ENCODE data around the gene DYNLL2. TPM values are rescaled to one million over a fixed set of nuclear protein-coding genes. Genes with fewer than 3 reads are reported as not detected.
A peak's percentile ranks its signal among the peaks of the same experiment; 100 is the strongest.

Gene DYNLL2
- polyA plus RNA-seq (2013, experiment 1 of 2) = 57.2 TPM
- polyA plus RNA-seq (2013, experiment 2 of 2) = 56.7 TPM

DNA sequence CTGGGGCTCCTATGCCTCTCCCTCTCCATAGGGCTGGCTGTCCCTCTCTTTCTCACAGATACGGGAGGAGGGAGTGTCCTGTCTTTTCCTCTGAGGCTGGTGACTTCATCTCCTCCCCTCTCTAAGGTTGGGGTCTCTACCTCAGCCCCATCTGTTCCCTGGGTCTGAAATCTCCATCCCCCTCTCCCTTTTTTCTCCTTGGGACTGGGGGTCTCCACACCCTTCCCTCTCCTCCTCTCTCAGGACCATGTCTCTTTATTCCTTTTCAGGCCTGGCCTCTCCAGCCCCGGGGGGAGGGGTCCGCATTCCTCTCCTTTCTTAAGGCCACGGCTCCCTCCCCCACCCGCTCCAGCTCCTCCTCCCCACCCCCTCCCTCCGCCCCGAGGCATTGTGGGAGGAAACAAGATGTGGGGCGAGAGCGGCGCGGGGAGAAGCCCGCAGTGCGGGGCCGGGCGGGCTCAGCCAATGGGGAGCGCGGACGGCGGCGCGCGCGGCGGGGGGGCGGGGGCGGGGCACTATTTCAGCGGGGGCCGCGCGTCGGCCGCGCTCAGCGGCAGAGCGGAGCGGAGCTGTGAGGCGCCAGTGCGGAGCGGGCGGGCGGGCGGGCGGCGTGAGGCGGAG is at the start of gene DYNLL2:
Gene DYNLL2, plus strand, starts transcription at position 550 of the 621 bp plus-strand sequence. CDS start 3,672 bp downstream, outside the sequence.
- peak within 1 kb of the TSS; percentile 72 for H3K4me2 ChIP-seq (ENCODE audit: insufficient read depth, low read length, poor library complexity, severe bottlenecking)
- peak; percentile 97 for DNase-seq (ENCODE audit: low spot score)
- peaks cover 35 to 45% of the 10 kb centered on the region in 2 donors for H3K4me1 ChIP-seq (ENCODE audit: control insufficient read depth in 2 of 2, insufficient read depth in 1 of 2, low read depth in 1 of 2, low read length in 2 of 2)
- peak within 1 kb of the TSS; percentile 92 for H3K14ac ChIP-seq (ENCODE audit: low read length)
- peak within 1 kb of the TSS; percentile 87 for H2BK5ac ChIP-seq (ENCODE audit: low read length)
- H2BK12ac ChIP-seq (ENCODE audit: low read length) = no peak within 1 kb of the TSS
- H2AK5ac ChIP-seq (ENCODE audit: low read depth, low read length) = peak within 1 kb of the TSS; percentile 40
- no peak within 1 kb of the TSS for H2BK120ac ChIP-seq (ENCODE audit: low read depth, low read length)
- peak within 1 kb of the TSS; percentile 98 for H3K18ac ChIP-seq (ENCODE audit: low read length)
- peak within 1 kb of the TSS; percentile 62 for H2AFZ ChIP-seq (ENCODE audit: low read length)
- peak within 1 kb of the TSS; percentile 41 for H4K91ac ChIP-seq (ENCODE audit: low read depth, low read length, poor library complexity)
- H3K79me1 ChIP-seq (ENCODE audit: low read depth, low read length) = peaks cover 4% of the 10 kb centered on the region
- no peaks in the 10 kb centered on the region for H3K9me3 ChIP-seq (replicated peaks in 1 of 2; ENCODE audit: control insufficient read depth in 2 of 2, insufficient read depth in 1 of 2, low read depth in 1 of 2, low read length in 2 of 2)
- peak within 1 kb of the TSS; percentile 57 for H3K23ac ChIP-seq (ENCODE audit: low read depth, low read length, poor library complexity)
- no peaks in the 10 kb centered on the region for H3K27me3 ChIP-seq (ENCODE audit: control insufficient read depth in 3 of 3, insufficient read depth in 3 of 3, low read depth in 1 of 3, low read length in 3 of 3)
- peak within 1 kb of the TSS; percentile 54 for H2BK15ac ChIP-seq (ENCODE audit: low read length)
- H3K36me3 ChIP-seq (replicated peaks in 1 of 2; ENCODE audit: control insufficient read depth in 2 of 2, insufficient read depth in 2 of 2, low read length in 2 of 2) = peaks cover 16 to 37% of the 10 kb centered on the region in 2 donors
- H4K8ac ChIP-seq (ENCODE audit: low read depth, low read length) = no peak within 1 kb of the TSS
- H3K4me3 ChIP-seq (ENCODE audit: low read length in 2 of 2) = peak within 1 kb of the TSS; percentile 74 to 97
- peak within 1 kb of the TSS; percentile 100 for H3K9ac ChIP-seq (ENCODE audit: low read depth, low read length, poor library complexity)
- no CpG with 5 or more reads among the region's 45 CpGs for WGBS, 2 donors (ENCODE audit: extremely low coverage in 2 of 2, insufficient read length in 2 of 2, insufficient replicate concordance in 1 of 2)
- peak within 1 kb of the TSS; percentile 98 for H3K27ac ChIP-seq (replicated peaks; ENCODE audit: low read length)
- H3K4ac ChIP-seq (ENCODE audit: low read length) = no peak within 1 kb of the TSS

DNA sequence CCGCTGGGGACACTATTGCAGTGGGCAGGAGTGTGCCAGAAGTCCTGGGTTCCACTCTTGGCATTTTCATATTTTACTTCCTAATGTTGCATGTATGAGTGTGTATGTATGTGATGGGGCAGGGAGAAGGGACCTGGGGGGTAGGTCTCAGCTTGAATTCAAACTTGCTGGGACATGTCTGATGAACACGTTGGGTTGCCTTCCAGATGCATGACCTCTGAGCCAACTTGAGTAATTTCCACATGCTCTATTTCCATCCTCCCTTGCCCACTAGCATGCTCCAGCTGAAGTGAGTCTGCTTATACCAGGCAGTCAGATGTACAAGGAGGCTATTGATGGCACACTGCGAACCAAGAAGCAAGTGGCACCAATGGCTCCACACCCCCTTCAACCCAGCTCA is 43.2 kb upstream of the DYNLL2 start:
- Histone ChIP-seq H4K91ac (ENCODE audit: low read depth, low read length, poor library complexity) (no peak overlapping the region), H3K36me3 (replicated peaks in 1 of 2; ENCODE audit: control insufficient read depth in 2 of 2, insufficient read depth in 2 of 2, low read length in 2 of 2) (no peaks in the 10 kb centered on the region), H2BK5ac (ENCODE audit: low read length) (no peak overlapping the region), H3K79me1 (ENCODE audit: low read depth, low read length) (no peaks in the 10 kb centered on the region), H3K4me3 (ENCODE audit: low read length in 2 of 2) (no peak overlapping the region), H3K18ac (ENCODE audit: low read length) (no peak overlapping the region), H3K4ac (ENCODE audit: low read length) (no peak overlapping the region), H2BK12ac (ENCODE audit: low read length) (no peak overlapping the region), H3K9ac (ENCODE audit: low read depth, low read length, poor library complexity) (no peak overlapping the region), H3K14ac (ENCODE audit: low read length) (no peak overlapping the region), H3K9me3 (replicated peaks in 1 of 2; ENCODE audit: control insufficient read depth in 2 of 2, insufficient read depth in 1 of 2, low read depth in 1 of 2, low read length in 2 of 2) (peaks cover 0 to 2% of the 10 kb centered on the region in 2 donors), H3K27ac (replicated peaks; ENCODE audit: low read length) (no peak overlapping the region), H2AFZ (ENCODE audit: low read length) (no peak overlapping the region), H3K4me1 (ENCODE audit: control insufficient read depth in 2 of 2, insufficient read depth in 1 of 2, low read depth in 1 of 2, low read length in 2 of 2) (no peaks in the 10 kb centered on the region), H3K4me2 (ENCODE audit: insufficient read depth, low read length, poor library complexity, severe bottlenecking) (no peak overlapping the region), H2AK5ac (ENCODE audit: low read depth, low read length) (peak overlapping the region; percentile 38), H3K23ac (ENCODE audit: low read depth, low read length, poor library complexity) (no peak overlapping the region), H4K8ac (ENCODE audit: low read depth, low read length) (no peak overlapping the region), H3K27me3 (ENCODE audit: control insufficient read depth in 3 of 3, insufficient read depth in 3 of 3, low read depth in 1 of 3, low read length in 3 of 3) (peaks cover 0 to 61% (median 0%) of the 10 kb centered on the region in 3 experiments), H2BK15ac (ENCODE audit: low read length) (no peak overlapping the region), H2BK120ac (ENCODE audit: low read depth, low read length) (no peak overlapping the region)
- DNase-seq (ENCODE audit: low spot score) = no peak
- whole genome bisulfite sequencing, 2 donors (ENCODE audit: extremely low coverage in 2 of 2, insufficient read length in 2 of 2, insufficient replicate concordance in 1 of 2) = no CpG with 5 or more reads among the region's 3 CpGs

DNA sequence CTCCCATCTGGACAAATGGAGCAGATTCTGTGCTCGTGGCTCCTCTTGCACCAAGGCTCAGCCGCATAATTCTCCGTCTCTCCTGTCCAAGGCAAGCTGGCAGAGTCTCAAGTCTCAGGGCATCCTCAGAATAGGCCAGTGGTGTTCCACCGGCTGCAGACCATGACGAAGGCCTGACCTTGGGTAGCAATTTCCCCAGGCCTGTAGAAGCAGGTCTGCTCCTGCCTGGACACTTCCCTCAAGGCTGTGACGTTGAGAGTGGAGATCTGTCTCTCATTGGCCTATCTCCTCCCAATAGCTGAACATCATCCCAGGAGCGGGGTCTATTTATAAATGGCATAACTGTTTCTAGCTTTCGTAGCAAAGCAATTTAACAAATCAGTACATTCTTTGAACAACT is 42.8 kb upstream of the DYNLL2 start:
- Histone ChIP-seq H2BK120ac (ENCODE audit: low read depth, low read length) (no peak overlapping the region), H2BK5ac (ENCODE audit: low read length) (no peak overlapping the region), H3K79me1 (ENCODE audit: low read depth, low read length) (no peaks in the 10 kb centered on the region), H2AK5ac (ENCODE audit: low read depth, low read length) (peak overlapping the region; percentile 38), H3K14ac (ENCODE audit: low read length) (no peak overlapping the region), H4K91ac (ENCODE audit: low read depth, low read length, poor library complexity) (no peak overlapping the region), H3K27ac (replicated peaks; ENCODE audit: low read length) (no peak overlapping the region), H3K4me1 (ENCODE audit: control insufficient read depth in 2 of 2, insufficient read depth in 1 of 2, low read depth in 1 of 2, low read length in 2 of 2) (no peaks in the 10 kb centered on the region), H3K27me3 (ENCODE audit: control insufficient read depth in 3 of 3, insufficient read depth in 3 of 3, low read depth in 1 of 3, low read length in 3 of 3) (peaks cover 0 to 64% (median 0%) of the 10 kb centered on the region in 3 experiments), H3K9me3 (replicated peaks in 1 of 2; ENCODE audit: control insufficient read depth in 2 of 2, insufficient read depth in 1 of 2, low read depth in 1 of 2, low read length in 2 of 2) (peaks cover 0 to 2% of the 10 kb centered on the region in 2 donors), H2BK12ac (ENCODE audit: low read length) (no peak overlapping the region), H3K36me3 (replicated peaks in 1 of 2; ENCODE audit: control insufficient read depth in 2 of 2, insufficient read depth in 2 of 2, low read length in 2 of 2) (no peaks in the 10 kb centered on the region), H3K4ac (ENCODE audit: low read length) (no peak overlapping the region), H2AFZ (ENCODE audit: low read length) (no peak overlapping the region), H3K18ac (ENCODE audit: low read length) (no peak overlapping the region), H3K23ac (ENCODE audit: low read depth, low read length, poor library complexity) (no peak overlapping the region), H2BK15ac (ENCODE audit: low read length) (no peak overlapping the region), H3K4me2 (ENCODE audit: insufficient read depth, low read length, poor library complexity, severe bottlenecking) (no peak overlapping the region), H3K4me3 (ENCODE audit: low read length in 2 of 2) (no peak overlapping the region), H3K9ac (ENCODE audit: low read depth, low read length, poor library complexity) (no peak overlapping the region), H4K8ac (ENCODE audit: low read depth, low read length) (no peak overlapping the region)
- WGBS, 2 donors (ENCODE audit: extremely low coverage in 2 of 2, insufficient read length in 2 of 2, insufficient replicate concordance in 1 of 2) = no CpG with 5 or more reads among the region's 8 CpGs
- no peak for DNase-seq (ENCODE audit: low spot score)

DNA sequence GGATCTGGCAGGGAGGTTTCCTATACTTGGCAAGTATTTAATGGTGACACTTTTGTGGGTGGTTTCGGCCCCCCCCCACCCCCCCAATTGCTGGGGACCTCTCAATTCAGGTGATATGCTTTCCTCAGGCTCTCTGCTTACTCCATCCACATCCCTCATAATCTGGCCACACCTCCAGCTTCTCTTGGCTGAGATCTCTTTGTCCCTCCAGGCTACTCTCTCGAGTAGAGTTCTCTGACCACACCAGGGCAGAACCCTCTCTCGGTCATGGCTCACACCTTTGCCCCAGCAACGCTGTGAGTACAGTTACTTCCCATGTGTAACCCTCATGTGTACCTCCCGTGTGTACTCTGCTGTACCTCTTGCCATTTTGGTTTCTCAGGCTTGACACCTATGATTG is 42.1 kb upstream of the DYNLL2 start:
- Histone ChIP-seq H3K79me1 (ENCODE audit: low read depth, low read length) (no peaks in the 10 kb centered on the region), H3K27me3 (ENCODE audit: control insufficient read depth in 3 of 3, insufficient read depth in 3 of 3, low read depth in 1 of 3, low read length in 3 of 3) (peaks cover 0 to 67% (median 0%) of the 10 kb centered on the region in 3 experiments), H2AK5ac (ENCODE audit: low read depth, low read length) (no peak overlapping the region), H3K36me3 (replicated peaks in 1 of 2; ENCODE audit: control insufficient read depth in 2 of 2, insufficient read depth in 2 of 2, low read length in 2 of 2) (no peaks in the 10 kb centered on the region), H3K9ac (ENCODE audit: low read depth, low read length, poor library complexity) (no peak overlapping the region), H2AFZ (ENCODE audit: low read length) (no peak overlapping the region), H3K23ac (ENCODE audit: low read depth, low read length, poor library complexity) (no peak overlapping the region), H3K14ac (ENCODE audit: low read length) (no peak overlapping the region), H2BK120ac (ENCODE audit: low read depth, low read length) (no peak overlapping the region), H3K4me1 (ENCODE audit: control insufficient read depth in 2 of 2, insufficient read depth in 1 of 2, low read depth in 1 of 2, low read length in 2 of 2) (no peaks in the 10 kb centered on the region), H3K4me3 (ENCODE audit: low read length in 2 of 2) (no peak overlapping the region), H2BK15ac (ENCODE audit: low read length) (no peak overlapping the region), H3K4me2 (ENCODE audit: insufficient read depth, low read length, poor library complexity, severe bottlenecking) (no peak overlapping the region), H4K91ac (ENCODE audit: low read depth, low read length, poor library complexity) (no peak overlapping the region), H3K18ac (ENCODE audit: low read length) (no peak overlapping the region), H3K4ac (ENCODE audit: low read length) (no peak overlapping the region), H4K8ac (ENCODE audit: low read depth, low read length) (no peak overlapping the region), H3K9me3 (replicated peaks in 1 of 2; ENCODE audit: control insufficient read depth in 2 of 2, insufficient read depth in 1 of 2, low read depth in 1 of 2, low read length in 2 of 2) (peaks cover 0 to 2% of the 10 kb centered on the region in 2 donors), H2BK12ac (ENCODE audit: low read length) (no peak overlapping the region), H3K27ac (replicated peaks; ENCODE audit: low read length) (no peak overlapping the region), H2BK5ac (ENCODE audit: low read length) (no peak overlapping the region)
- WGBS, 2 donors (ENCODE audit: extremely low coverage in 2 of 2, insufficient read length in 2 of 2, insufficient replicate concordance in 1 of 2) = no CpG with 5 or more reads among the region's 5 CpGs
- no peak for DNase-seq (ENCODE audit: low spot score)
